T-helper 2 cell treated with Interferon-gamma antibody and Interleukin-4, amounts not matched to agents 100 ng/mL and 5 ng/mL, for 36 hours (primary cell): ENCODE data around the gene FAIM. TPM values are rescaled to one million over a fixed set of nuclear protein-coding genes. Genes with fewer than 3 reads are reported as not detected.
"Not testable (repeated sequence)": the region's sequence is repeated elsewhere in the genome, so short reads cannot be mapped to it uniquely, and the experiment has no call there.

Experiments used
- intact Hi-C: fragments of 100-400 bp; cut with micrococcal nuclease; formaldehyde crosslinking; loops from one replicate; pipeline ENCODE4 v1.15.1; 2023
- total RNA-seq: library from RNA; stranded (reverse); gene quantifications from 2 replicates; pipeline ENCODE4 v1.2.3, GENCODE V29; 2022

The FAIM gene
- total RNA-seq, 1 donor from 2014 or later, result 2.4 TPM

DNA sequence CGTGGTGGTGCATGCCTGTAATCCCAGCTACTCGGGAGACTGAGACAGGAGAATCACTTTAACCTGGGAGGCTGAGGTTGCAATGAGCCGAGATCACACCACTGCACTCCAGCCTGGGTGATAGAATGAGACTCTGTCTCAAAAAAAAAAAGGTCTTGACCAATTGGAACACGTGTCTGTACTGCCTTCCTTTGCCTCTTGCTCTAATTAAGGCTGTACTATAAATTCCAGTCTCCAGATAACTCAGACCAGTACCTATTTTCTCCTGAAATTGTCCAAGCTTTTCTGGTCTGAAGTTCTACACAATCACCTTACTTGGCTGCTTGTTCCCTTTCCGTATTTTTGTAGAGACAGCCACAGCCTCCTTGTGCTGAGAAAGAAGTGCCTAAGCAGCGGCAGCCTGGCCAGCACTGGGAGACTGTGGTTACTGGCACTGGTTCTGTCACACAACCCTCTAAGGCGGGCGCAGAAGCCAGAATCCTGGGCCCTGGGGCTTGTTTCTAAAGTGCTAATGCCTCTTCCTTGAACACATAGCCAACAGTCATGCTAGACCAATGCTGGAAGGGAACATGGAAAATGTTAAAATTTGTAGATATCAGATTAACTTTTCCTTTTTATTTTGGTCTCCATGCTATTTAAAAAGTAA lies 8.3 kb upstream of the FAIM start:
- intact Hi-C loops, result no loop called here

DNA sequence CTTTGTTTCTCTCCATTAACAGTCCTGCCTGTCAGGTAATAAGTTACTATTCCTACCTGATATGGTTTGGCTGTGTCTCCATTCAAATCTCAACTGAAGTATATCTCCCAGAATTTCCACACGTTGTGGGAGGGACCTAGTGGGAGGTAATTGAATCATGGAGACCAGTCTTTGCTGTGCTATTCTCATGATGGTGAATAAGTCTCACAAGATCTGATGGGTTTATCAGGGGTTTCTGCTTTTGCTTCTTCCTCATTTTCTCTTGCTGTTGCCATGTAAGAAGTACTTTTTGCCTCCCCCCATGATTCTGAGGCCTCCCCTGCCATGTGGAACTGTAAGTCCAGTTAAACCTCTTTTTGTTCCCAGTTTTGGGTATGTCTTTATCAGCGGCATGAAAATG lies 6.9 kb upstream of the FAIM start:
- intact Hi-C loops, result not testable (repeated sequence)

DNA sequence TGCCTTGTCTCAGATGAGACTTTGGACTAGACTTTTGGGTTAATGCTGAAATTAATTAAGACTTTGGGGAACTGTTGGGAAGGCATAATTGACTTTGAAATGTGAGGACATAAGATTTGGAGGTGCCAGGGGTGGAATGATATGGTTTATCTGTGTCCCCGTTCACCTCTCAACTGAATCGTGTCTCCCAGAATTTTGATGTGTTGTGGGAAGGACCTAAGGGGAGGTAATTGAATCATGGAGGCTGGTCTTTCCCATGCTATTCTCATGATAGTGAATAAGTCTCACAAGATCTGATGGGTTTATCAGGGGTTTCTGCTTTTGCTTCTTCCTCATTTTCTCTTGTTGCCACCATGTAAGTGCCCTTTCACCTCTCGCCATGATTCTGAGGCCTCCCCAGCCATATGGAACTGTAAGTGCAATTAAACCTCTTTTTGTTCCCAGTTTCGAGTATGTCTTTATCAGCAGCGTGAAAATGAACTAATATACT lies 4.4 kb upstream of the FAIM start:
- intact Hi-C loops, result not testable (repeated sequence)

DNA sequence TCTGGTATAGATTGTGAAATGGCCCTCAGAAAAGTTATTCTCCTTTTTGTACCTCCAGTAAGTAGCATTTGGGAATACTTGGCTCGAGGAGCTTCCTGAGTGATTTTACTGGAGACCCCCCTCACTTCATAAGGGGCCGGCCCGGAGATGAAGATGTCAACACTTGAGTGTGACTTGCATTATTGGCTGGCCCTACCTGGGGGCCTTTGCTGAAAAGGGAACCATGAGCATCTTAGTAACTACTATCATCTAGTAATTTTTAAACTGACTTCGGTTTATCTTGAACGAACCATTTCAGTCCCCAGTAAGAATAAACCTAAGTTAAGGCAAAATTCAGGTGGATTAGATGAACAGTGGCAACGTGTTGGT lies 1.3 kb downstream of the FAIM start:
- intact Hi-C loops, result loop anchor here (1.0 kb wide), 1 partner anchor 16 kb away; the partner anchor contains the start of gene CEP70

DNA sequence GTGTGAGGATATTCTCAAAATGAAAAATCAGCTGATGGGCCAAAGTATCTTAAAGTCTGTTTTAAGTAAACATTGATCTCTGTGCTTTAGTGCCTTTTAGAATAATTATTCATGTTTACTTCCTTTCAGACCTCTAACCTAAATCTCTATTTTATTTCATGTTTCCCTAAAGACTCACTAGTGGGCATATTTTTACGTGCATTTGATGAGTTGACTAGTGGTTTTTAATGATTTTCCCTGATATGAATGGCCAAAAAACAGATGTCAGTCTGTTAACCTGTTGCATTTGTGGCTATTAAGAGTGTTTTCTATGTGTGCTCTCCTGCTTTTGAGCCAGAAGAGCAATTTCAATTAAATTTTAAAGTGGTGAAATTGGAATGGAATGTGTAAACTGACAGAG lies 6.9 kb downstream of the FAIM start:
- intact Hi-C loops, result no loop called here

DNA sequence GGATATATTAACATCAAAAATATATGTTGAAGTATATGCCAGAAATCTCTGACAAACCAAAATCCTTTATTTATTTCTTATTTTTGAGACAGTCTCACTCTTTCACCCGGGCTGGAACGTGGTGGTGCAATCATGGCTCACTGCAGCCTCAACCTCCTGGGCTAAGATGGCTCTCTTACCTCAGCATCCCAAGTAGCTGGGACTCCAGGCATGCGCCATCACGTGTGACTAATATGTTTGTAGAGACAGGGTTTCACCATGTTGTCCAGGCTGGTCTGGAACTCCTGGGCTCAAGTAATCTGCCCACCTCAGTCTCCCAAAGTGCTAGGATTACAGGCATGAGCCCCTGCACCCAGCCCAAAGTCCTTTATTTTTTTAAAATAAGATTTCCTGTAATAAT lies 11.9 kb downstream of the FAIM start:
- intact Hi-C loops, result no loop called here

DNA sequence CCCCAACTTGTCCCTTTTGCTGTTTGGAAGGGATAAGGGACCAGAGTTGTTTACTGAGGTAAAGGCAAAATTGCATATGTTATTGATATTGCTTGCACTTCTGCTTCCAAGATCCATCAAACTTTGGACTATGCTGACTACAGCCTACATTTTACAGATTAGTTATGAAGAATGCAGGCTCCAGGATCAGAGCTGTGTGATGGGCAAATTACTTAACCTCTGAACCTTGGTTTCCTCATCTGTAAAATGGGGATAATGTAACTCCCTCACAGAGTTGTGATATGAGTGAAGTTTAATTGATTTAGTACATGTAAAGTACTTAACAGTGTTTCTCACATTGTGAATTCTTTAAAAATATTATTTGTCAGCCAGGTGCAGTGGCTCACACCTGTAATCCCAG lies 15.9 kb downstream of the FAIM start:
- intact Hi-C loops, result no loop called here

DNA sequence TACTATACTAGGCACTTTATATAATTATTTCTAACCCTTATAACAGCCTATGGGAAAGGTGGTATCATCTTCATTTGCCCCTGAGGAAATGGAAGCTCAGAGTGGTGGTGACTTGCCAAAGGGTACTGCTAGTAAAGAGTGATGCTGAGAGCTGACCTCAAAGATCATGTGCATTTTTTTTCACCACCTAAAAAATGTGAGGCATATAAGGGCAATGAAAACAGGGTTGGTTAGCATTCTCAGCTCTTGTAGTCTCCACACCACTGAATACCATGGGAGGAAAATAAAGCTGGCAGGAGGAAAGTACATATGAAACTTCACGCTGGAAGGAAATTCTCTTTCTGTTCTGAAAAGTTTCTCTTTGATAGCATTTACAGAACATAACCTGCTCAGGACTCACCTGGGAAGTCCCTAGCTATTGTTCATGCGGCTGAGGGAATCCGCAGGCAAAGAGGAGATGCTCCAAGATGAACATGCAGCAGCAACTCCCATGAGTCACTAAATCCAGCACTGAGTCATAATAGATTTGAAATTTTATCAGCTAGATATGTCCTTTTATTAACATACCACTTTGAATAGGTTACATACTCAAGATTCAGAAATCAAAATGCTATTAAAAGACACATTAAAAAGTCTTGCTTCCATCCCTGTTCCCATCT lies 17.3 kb downstream of the FAIM start:
- intact Hi-C loops, result no loop called here

DNA sequence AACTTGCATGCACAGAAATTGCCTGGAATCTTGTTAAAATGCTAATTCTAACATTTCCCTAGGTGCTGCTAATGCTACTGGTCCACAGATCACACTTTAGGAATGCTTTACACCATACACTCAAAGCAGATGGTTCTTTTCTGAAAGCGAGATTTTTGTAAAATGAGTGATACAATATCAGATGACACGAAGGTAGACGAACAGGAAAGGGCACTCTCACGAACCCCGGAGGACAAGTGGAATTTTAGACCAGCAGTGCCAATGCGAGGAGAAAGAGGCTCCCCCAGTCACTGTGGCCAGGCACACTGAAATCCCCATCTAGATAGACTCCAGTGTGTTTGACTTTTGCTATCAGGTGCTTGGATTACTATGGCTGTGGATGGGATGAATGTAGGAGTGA lies 21.0 kb downstream of the FAIM start:
- intact Hi-C loops, result no loop called here

DNA sequence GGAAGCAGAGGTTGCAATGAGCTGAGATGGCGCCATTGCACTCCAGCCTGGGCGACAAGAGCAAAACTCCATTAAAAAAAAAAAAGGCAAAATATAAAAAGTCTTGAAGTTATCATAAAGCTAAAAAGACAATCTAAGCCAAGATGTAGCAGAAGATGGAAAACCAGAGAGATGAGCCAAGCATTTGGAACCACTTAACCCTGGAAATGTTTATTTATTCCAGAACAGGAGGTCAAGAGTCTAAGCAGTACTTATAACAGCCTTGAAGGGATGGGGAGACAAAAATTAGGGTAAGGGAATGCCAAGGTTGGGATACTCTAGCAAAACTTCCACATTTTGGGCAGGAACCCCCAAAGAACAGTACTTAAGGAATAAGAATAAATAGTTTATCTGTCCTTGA lies 30.1 kb downstream of the FAIM start:
- intact Hi-C loops, result no loop called here

DNA sequence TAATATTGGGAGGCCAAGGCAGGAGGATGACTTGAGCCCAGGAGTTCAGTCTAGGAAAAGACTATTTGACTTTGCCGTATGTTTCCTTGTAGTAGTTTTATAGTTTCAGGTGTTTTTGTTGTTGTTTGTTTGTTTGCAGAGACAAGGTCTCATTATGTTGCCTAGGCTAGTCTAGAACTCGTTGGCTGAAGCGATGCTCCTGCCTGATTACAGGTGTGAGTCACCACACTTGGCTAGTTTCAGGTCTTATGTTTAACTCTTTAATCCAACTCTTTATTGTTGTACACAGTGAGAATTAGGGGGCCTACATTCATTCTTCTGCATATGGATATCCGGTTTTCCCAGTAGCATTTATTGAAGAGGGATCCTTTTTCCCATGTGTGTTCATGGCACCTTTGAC lies 32.0 kb downstream of the FAIM start:
- intact Hi-C loops, result no loop called here

DNA sequence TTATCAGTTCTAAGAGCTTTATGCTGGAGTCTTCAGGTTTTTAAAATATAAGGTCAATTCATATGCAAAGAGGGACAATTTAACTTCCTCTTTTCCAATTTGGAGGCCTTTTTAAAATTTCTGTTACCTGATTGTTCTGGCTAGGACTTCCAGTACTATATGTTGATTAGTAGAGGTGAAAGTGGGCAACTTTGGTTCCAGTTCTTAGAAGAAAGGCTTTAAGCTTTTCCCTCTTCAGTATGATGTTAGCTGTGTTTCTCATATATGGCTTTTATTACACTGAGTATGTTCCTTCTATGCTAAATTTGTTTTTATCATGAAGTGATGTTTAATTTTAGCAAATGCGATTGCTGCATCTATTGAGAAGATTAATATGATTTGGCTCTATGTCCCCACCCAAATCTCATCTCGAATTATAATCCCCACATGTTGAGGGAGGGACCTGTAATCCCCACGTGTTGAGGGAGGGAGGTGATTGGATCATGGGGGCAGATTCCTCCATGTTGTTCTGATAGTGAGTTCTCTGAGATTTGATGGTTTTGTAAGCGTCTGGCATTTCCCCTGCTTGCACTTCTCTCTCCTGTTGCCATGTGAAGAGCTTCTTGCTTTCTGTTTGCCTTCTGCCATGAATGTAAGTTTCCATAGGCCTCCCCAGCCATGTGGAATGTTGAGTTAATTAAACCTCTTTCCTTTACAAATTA lies 33.8 kb downstream of the FAIM start:
- intact Hi-C loops, result no loop called here

DNA sequence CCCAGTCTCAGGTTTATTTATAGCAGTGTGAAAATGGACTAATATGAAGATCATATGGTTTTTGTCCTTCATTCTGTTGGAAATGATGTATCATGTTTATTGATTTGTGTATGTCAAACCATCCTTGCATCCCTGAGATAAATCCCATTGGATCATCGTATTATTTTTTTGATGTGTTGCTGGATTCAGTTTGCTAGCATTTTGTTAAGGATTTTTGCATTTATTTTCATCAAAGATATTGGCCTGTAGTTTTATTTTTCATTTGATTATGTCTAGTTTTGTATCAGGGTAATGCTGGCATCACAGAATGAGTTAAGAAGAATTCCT lies 34.3 kb downstream of the FAIM start:
- intact Hi-C loops, result no loop called here

DNA sequence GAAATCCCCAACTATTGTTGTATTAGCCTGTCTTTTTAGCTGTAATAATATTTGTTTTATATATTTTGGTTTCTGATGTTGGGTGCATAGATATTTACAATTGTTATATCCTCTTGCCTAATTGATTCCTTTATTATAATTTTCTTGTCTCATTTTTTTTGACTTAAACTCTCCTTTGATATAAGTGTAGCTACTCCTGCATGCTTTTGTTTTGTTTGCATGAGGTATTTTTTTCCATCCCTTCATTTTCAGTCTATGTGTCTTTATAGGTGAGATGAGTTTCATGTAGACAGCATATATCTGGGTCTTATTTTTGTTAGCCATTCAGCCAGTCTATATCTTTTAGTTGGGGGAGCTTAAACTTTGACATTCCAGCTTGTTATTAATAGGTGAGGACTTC lies 37.4 kb downstream of the FAIM start:
- intact Hi-C loops, result no loop called here

DNA sequence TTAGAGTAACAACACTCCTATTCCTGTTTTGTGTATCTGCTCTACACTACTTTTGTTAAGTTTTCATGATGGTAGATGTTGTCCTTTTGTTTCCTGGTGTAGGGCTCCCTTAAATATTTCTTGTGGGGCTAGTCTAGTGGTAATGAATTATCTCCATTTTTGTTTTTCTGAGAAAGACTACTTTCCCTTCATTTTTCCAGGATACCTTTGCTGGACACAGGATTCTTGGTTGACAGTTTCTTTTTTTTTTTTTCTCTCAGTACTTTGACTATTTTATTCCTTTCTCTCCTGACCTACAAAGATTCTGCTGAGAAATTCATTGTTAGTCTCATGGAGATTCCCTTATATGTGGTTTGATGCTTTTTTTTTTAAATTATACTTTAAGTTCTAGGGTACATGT lies 37.9 kb downstream of the FAIM start:
- intact Hi-C loops, result no loop called here

DNA sequence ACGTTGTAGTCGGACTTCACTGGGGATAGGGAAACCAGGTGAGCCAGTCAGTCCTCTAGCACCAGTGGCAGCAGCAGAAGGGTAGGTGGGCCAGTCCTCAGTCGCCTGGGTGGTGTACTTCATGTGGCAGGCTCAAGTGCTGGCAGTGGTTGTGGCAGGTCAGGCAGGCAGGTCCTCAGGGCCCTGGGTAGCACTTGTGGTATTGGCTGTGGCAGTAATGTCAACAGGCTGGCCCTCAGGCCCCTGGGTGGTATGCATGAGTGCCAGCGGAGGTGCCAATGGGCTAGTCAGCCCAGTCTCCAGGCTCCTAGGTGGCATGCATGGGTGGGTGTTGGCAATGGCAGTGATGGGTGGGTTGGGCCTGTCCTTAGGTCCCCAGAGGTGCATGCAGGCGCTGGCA lies 40.6 kb downstream of the FAIM start:
- intact Hi-C loops, result no loop called here

DNA sequence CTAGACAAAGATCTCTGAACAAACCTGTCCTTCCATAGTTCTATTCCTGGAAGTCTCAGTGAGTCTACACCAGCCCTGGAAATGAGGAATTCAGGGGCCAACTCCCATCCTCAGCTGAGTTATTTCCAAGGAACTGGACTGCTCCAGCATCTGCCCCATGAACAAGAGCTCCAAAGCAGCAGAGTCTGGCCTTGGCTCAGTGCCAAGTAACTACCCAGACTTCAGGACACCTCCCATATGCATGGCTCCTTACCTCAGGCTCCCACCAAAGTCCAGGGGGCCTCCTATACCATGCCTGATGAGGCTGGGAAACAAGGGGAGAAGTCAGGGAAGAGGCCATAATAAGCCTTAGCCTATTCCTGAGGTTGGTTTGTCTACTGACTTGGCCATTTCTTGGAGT lies 45.0 kb downstream of the FAIM start:
- intact Hi-C loops, result no loop called here

DNA sequence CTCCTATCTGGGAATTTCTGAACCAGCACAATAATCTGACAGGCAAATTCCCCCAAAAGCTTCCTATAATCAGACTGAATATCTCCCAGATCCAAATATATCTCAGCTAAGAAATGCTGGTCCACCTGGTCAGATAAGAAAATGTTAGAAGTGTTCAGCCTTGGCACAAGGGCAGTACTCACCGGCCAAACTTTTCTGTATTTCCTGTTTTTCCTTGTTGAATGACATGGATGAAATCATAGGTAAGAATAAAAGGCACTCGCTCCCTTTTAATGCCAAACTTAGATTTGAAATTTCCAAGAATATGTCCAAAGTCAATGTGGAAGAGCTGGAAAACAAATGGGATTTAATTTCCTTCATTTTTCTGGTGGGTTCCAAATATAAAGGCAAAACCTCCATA lies 48.9 kb downstream of the FAIM start:
- intact Hi-C loops, result no loop called here

DNA sequence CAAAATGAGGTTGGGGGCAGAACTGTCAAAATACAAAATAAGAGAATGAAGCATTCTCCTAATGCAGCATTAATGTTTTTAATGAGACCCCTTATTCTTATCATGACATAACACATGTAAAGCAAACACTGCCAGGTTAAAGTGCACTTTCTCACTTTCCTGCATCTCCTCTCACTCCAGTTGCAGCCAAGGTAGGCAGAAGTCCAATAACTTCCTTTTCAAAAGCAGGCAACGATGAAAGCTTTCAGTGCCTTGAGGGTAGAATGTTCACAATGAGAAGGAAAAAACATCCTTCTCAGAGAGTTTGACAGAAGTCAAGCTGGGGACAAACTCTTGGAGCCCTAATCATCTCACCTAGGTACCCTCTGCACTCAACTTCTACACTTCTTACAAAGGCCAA lies 59.5 kb downstream of the FAIM start:
- intact Hi-C loops, result no loop called here

DNA sequence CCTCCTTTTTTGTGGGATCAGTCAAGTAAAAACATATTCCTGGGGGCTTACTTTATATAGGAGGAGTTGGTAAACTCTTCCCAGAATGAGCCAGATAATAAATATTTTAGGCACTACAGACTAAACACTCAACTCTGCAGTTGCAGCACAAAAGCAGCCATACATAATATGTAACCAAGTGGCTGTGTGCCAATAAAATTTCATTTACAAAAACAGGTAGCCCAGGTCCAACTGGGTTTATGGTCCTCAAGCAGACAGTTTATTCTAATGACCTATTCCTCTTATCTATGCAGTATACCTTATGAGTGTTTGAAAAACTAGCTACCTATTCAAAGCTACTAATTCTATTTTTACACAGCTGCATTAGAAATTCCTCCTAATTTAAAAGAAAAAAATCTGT lies 61.8 kb downstream of the FAIM start:
- intact Hi-C loops, result no loop called here

DNA sequence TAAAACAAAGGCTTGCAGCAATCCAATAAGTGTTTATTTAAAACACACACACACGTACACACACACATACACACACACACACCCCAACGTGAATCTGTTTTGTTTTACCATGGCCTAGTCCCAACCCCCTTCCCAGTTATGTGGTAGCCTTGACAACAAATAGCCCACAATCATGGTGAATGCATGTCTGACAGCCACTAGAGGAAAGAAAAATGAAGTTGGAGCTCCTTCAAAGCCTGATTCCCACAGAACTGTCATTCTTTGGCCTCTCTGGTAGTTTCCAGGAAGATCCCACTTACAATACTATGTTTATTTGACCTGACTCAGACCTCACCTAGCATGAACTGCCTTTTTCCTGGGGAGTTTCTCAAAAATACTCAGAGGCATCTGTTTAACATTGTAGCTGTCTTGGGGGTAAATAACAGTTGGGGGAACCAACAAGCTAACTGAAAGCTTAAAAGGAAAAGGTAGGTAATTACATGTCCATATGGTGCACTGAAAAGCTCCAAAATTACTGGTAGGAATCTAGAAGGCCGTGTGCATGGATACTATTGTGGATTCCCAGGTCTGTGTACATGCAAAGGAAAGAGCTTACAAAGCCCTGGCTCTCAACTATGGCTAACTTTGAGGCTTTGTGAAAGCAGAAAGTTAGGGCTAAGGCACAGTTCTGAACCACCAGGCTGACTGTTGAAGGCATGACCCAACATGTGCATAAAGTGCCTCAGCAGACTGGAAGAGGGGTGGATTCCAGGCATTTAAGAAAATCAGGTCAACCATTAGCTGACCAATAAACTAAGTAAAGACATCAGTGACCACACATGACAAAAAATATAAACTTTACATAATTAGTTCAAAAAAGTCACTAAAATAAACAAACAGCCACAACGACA lies 65.3 kb downstream of the FAIM start:
- intact Hi-C loops, result no loop called here

DNA sequence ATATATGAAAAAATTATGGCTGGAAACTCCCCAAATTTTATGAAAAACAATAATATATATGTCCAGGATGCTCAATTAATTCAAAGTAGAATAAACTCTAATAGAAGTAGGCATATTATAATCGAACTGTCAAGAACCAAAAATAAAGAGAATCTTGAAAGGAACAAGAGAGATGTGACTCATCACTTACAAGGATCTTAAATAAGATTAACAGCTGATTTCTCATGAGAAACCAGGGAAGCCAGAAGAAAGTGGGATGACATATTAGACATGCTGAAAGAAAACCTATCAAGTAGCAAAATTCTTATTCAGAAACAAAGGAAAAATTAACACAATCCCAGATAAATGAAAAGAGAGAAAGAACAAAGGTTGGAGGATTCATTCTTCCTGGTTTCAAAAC lies 66.8 kb downstream of the FAIM start:
- intact Hi-C loops, result no loop called here
